OCI-LY3 (cell line): ENCODE results near the gene HIP1R.

Experiments
- H2AFZ ChIP-seq: fragments of 200-600, 300-600 bp; shearing (Covaris generic); 2 replicates; pipeline ENCODE4 v1.6.0; 2014; ENCODE audit warnings: antibody characterized with exemption, low read depth, low read length
- H3K27ac ChIP-seq: fragments of 200-600, 300-600 bp; sonication (generic); 2 replicates; pipeline ENCODE4 v1.5.1; 2014; ENCODE audit warnings: mild to moderate bottlenecking, low read length, moderate library complexity, mixed read lengths
- H3K27me3 ChIP-seq: fragments of 200-600, 300-600 bp; sonication (generic); 2 replicates; pipeline ENCODE4 v1.6.1; 2014; ENCODE audit warnings: low read depth, low read length, mixed read lengths
- H3K36me3 ChIP-seq: fragments of 200-600, 300-600 bp; sonication (generic); replicated peaks from 2 replicates; pipeline ENCODE3; 2014; ENCODE audit warnings: low read depth, low read length, mixed read lengths
- H3K4me1 ChIP-seq: fragments of 300-600, 200-600 bp; sonication (generic); 2 replicates; pipeline ENCODE4 v1.6.1; 2014; ENCODE audit warnings: low read length, mixed read lengths
- H3K4me2 ChIP-seq: fragments of 200-600, 300-600 bp; sonication (generic); 2 replicates; pipeline ENCODE4 v1.6.1; 2014; ENCODE audit warnings: low read length, mixed read lengths
- H3K4me3 ChIP-seq: fragments of 300-600, 200-600 bp; sonication (generic); 2 replicates; pipeline ENCODE4 v1.5.1; 2014; ENCODE audit warnings: antibody characterized with exemption, mild to moderate bottlenecking, low read length, moderate library complexity
- H3K79me2 ChIP-seq: fragments of 300-600, 200-600 bp; shearing (Covaris generic); 2 replicates; pipeline ENCODE4 v1.6.1; 2014; ENCODE audit warnings: mild to moderate bottlenecking, low read length, mixed read lengths
- H3K9ac ChIP-seq: fragments of 300-600, 200-600 bp; shearing (Covaris generic); 2 replicates; pipeline ENCODE4 v1.6.0; 2014; ENCODE audit warnings: mild to moderate bottlenecking, low read length, moderate library complexity
- H3K9me3 ChIP-seq: fragments of 200-600, 300-600 bp; shearing (Covaris generic); 2 replicates; pipeline ENCODE4 v1.6.1; 2014; ENCODE audit warnings: low read length, mixed read lengths; ENCODE audit not compliant: insufficient read depth
- H4K20me1 ChIP-seq: fragments of 200-600, 300-600 bp; sonication (generic); 2 replicates; pipeline ENCODE4 v1.6.1; 2016; ENCODE audit warnings: low read length, mixed read lengths; ENCODE audit not compliant: insufficient read depth
- CTCF ChIP-seq: fragments of 200-600, 300-600 bp; sonication (generic); IDR thresholded peaks from 2 replicates; pipeline ENCODE4 v1.5.1; 2014; ENCODE audit warnings: antibody characterized with exemption, low read length, low read depth
- EZH2phosphoT487 ChIP-seq: fragments of 200-600 bp; shearing (Covaris generic); IDR thresholded peaks from 2 replicates; pipeline ENCODE4 v1.6.1; 2018; ENCODE audit warnings: antibody characterized with exemption, mixed run types, low read depth

The HIP1R gene

DNA sequence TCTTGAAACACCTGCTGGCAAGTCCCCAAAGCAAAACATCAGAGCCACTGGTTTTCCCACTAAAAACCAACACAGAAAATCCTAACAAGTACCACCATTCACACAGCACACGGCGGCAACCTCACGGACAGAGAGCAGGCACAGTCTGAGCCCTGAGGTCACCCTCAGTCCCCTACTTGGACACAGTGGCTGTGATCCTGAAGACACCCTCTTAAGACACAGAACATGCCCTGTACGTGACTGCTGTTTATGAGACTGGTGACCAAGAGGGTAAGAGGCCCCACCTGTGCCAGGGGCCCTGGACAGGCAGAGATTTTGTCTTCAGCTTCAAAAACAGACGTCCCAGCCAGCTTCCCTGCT, 29.6 kb downstream of the HIP1R start:
- H3K9ac ChIP-seq: no peak overlapping the region
- no peak overlapping the region for H2AFZ ChIP-seq
- H3K4me2 ChIP-seq: no peak overlapping the region
- no peak overlapping the region for H3K27ac ChIP-seq
- no peak overlapping the region for H3K4me3 ChIP-seq
- H3K4me1 ChIP-seq: no peaks in the 10 kb centered on the region
- no peak for TF ChIP-seq EZH2phosphoT487
- TF ChIP-seq CTCF: no peak
- H3K79me2 ChIP-seq: no peaks in the 10 kb centered on the region
- H3K36me3 ChIP-seq: no peaks in the 10 kb centered on the region
- no peaks in the 10 kb centered on the region for H4K20me1 ChIP-seq
- no peaks in the 10 kb centered on the region for H3K9me3 ChIP-seq
- H3K27me3 ChIP-seq: peaks cover 23% of the 10 kb centered on the region

- Histone ChIP-seq H3K9me3 (no peaks in the 10 kb centered on the region), H2AFZ (no peak overlapping the region), H3K4me1 (no peaks in the 10 kb centered on the region), H3K9ac (no peak overlapping the region), H3K36me3 (no peaks in the 10 kb centered on the region), H3K27me3 (peaks cover 30% of the 10 kb centered on the region), H3K79me2 (no peaks in the 10 kb centered on the region), H3K4me2 (no peak overlapping the region), H3K4me3 (no peak overlapping the region), H4K20me1 (no peaks in the 10 kb centered on the region), H3K27ac (no peak overlapping the region)
- TF ChIP-seq EZH2phosphoT487: no peak
- TF ChIP-seq CTCF: peak; percentile 40
These were observed 30.3 kb downstream of the HIP1R start for GRCh38 chr12:122865268-122866231.

DNA sequence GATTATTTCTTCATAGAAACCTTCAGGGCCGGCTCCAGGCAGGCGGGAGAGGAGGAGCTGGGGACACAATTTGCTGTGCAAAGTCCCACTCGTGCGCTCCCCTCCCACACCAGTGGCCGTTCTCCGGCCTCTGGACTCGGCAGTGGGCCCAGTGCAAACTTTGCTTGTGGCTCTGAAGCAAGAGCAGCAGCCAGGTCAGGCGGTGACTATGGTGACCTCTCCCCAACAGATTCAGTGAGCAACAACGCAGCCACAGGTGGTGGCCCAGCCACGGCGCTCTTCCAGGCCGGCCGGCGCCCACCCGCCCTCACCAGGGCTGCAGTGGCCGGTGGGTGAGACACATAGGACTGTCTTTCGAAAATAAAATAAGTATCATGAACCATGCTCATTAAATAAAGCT, 31.1 kb downstream of the HIP1R start:
- no peak overlapping the region for H3K9ac ChIP-seq
- H3K9me3 ChIP-seq: no peaks in the 10 kb centered on the region
- H2AFZ ChIP-seq: no peak overlapping the region
- H3K27me3 ChIP-seq: peaks cover 38% of the 10 kb centered on the region
- TF ChIP-seq EZH2phosphoT487: no peak
- TF ChIP-seq CTCF: no peak
- no peak overlapping the region for H3K4me2 ChIP-seq
- no peak overlapping the region for H3K4me3 ChIP-seq
- no peaks in the 10 kb centered on the region for H4K20me1 ChIP-seq
- no peaks in the 10 kb centered on the region for H3K79me2 ChIP-seq
- peaks cover 4% of the 10 kb centered on the region for H3K4me1 ChIP-seq
- H3K36me3 ChIP-seq: no peaks in the 10 kb centered on the region
- no peak overlapping the region for H3K27ac ChIP-seq

GRCh38 chr12:122866950-122867607, 31.8 kb downstream of the HIP1R start:
- no peak overlapping the region for H3K4me3 ChIP-seq
- H4K20me1 ChIP-seq: no peaks in the 10 kb centered on the region
- H3K36me3 ChIP-seq: no peaks in the 10 kb centered on the region

More at GRCh38 chr12:122866950-122867607, 31.8 kb downstream of the HIP1R start:
- H3K9ac ChIP-seq: no peak overlapping the region
- TF ChIP-seq EZH2phosphoT487: no peak
- no peak for TF ChIP-seq CTCF
- H3K4me1 ChIP-seq: peaks cover 11% of the 10 kb centered on the region
- no peaks in the 10 kb centered on the region for H3K79me2 ChIP-seq
- H3K27ac ChIP-seq: no peak overlapping the region
- no peaks in the 10 kb centered on the region for H3K9me3 ChIP-seq
- H3K4me2 ChIP-seq: no peak overlapping the region
- no peak overlapping the region for H2AFZ ChIP-seq
- H3K27me3 ChIP-seq: peaks cover 45% of the 10 kb centered on the region
